Ishikawa (cell line): ENCODE results near the gene ARHGDIA.

Experiments used
- EP300 ChIP-seq: IDR thresholded peaks from 2 replicates; pipeline ENCODE4 v1.6.1; 2012; ENCODE audit warnings: borderline replicate concordance
- TEAD4 ChIP-seq: IDR thresholded peaks from 2 replicates; pipeline ENCODE4 v1.6.1; 2012

GRCh38 chr17:81898029-81898866 is 27.1 kb upstream of the ARHGDIA start:
- TF ChIP-seq TEAD4 (no peak), EP300 (no peak)
